AG10803 (cell line): ENCODE results near the gene AQP6.

ENCODE experiments used
- DNase-seq: peaks from one replicate; pipeline ENCODE4 v3.0.0; 2010; ENCODE audit warnings: low read depth
- H3K4me3 ChIP-seq: 2 replicates; pipeline ENCODE4 v1.5.1; 2011; ENCODE audit warnings: mild to moderate bottlenecking, low read length, control low read depth
- TF ChIP-seq, protein P1 (sequence below): conservative IDR thresholded peaks from 2 replicates; pipeline ENCODE4 v1.5.1; 2011; ENCODE audit warnings: mild to moderate bottlenecking, low read length, control low read depth, inconsistent platforms

Gene AQP6

DNA sequence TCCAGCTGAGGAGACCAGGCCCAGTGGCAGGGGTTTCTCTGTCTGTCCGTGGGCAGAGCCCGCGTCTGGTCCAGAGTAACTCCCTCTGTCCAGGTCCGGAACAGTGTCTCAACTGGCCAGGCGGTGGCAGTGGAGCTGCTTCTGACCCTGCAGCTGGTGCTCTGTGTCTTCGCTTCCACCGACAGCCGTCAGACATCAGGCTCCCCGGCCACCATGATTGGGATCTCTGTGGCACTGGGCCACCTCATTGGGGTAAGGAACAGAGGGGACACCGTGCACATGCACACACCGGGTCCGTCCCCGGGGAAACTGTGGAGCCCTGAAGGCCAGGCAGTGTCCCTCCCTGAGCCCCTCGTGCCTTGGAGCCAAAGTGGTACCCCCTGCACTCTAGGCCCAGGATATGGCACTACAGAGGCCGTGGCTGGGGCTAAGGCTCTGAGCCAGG is 1.5 kb downstream of the AQP6 start:
- no peak overlapping the region for H3K4me3 ChIP-seq
- TF ChIP-seq, protein P1, sequence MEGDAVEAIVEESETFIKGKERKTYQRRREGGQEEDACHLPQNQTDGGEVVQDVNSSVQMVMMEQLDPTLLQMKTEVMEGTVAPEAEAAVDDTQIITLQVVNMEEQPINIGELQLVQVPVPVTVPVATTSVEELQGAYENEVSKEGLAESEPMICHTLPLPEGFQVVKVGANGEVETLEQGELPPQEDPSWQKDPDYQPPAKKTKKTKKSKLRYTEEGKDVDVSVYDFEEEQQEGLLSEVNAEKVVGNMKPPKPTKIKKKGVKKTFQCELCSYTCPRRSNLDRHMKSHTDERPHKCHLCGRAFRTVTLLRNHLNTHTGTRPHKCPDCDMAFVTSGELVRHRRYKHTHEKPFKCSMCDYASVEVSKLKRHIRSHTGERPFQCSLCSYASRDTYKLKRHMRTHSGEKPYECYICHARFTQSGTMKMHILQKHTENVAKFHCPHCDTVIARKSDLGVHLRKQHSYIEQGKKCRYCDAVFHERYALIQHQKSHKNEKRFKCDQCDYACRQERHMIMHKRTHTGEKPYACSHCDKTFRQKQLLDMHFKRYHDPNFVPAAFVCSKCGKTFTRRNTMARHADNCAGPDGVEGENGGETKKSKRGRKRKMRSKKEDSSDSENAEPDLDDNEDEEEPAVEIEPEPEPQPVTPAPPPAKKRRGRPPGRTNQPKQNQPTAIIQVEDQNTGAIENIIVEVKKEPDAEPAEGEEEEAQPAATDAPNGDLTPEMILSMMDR, result peak; percentile 75
- peak; percentile 64 for DNase-seq

DNA sequence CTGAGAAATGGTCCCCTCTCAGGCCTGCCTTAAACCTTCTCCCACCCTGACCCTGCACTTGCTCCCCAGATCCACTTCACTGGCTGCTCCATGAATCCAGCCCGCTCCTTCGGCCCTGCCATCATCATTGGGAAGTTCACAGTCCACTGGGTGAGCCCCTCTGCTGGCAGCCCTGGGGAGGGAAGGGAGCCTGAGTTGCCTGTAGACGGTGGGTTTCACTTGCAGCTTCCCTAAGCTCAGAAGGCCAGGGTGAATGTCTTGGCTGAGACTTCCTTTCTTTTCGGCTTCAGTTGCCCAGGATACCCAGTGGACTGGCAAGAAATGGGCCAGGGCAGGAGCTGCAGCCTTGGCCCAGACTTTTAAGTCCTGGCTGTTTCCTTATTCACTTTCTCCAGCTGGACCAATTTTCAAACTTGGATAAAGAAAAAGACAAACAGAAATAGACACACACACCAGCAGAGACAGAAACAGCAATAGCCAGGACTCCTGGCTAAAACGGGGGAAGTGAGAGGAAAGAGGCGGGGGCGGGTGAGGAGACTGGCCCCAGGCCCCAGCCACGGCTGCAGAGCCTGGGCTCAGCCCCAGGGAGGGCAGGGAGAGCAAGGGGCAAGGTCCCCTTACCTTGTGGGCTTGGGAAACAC is 2.0 kb downstream of the AQP6 start:
- H3K4me3 ChIP-seq, result no peak overlapping the region
- TF ChIP-seq, protein P1, result no peak
- no peak for DNase-seq

- no peak overlapping the region for H3K4me3 ChIP-seq
- no peak for DNase-seq
- TF ChIP-seq, protein P1, result no peak
Measured at GRCh38 chr12:49975318-49975761, 2.6 kb downstream of the AQP6 start.

- DNase-seq, result no peak
- H3K4me3 ChIP-seq, result no peak overlapping the region
- TF ChIP-seq, protein P1, result no peak
Measured at GRCh38 chr12:49976557-49976956, 3.8 kb downstream of the AQP6 start.

GRCh38 chr12:49978125-49978524 is 5.4 kb downstream of the AQP6 start:
- TF ChIP-seq, protein P1, result no peak
- H3K4me3 ChIP-seq, result no peak overlapping the region
- DNase-seq, result no peak

- H3K4me3 ChIP-seq, result no peak overlapping the region
- TF ChIP-seq, protein P1, result no peak
- no peak for DNase-seq
Measured at GRCh38 chr12:49979016-49979586, 6.4 kb downstream of the AQP6 start.

DNA sequence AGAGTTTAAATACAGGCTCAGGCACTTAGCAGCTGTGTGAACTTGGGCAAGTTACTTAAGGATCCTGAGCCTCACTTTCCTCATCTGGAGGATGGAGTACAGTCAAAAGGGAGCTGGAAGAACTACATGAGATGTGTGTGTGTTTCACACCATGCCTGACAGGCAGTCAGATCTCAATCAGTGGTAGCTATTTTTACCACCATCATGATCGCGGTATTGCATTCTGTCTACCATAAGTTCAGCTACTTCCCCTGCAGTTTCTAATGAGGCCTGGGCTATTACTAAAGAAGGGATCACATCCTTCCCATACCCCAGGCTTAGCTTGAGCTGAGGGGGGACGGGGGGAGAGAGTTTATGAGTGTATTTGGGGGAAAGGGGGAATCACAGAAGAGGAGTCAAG is 7.0 kb downstream of the AQP6 start:
- no peak for DNase-seq
- TF ChIP-seq, protein P1, result no peak
- no peak overlapping the region for H3K4me3 ChIP-seq
